Right ventricle myocardium inferior (tissue), 1 donor: ENCODE measurements around the gene LGI4. TPM values are rescaled to one million over a fixed set of nuclear protein-coding genes. Genes with fewer than 3 reads are reported as not detected.
"Not testable (repeated sequence)": the region's sequence is repeated elsewhere in the genome, so short reads cannot be mapped to it uniquely, and the experiment has no call there.

Source experiments
- ATAC-seq: fragments of 200-7000 bp; cut with Tn5 transposase; one replicate; pipeline ENCODE4 v1.9.1; 2020; ENCODE audit warnings: mild to moderate bottlenecking, moderate library complexity
- DNase-seq: peaks from one replicate; pipeline ENCODE4 v3.0.0; 2021; ENCODE audit errors: missing footprints
- intact Hi-C: fragments of 100-400 bp; cut with DNase I; formaldehyde crosslinking; loops from one replicate; pipeline ENCODE4 v1.11.0; 2022
- total RNA-seq: library from RNA; stranded (reverse); fragmentation: NEBNext Ultra II Directional; extraction: Animal tissue kit (Norgen Biotek cat#: 25700); gene quantifications from one replicate; pipeline ENCODE4 v1.2.1, GENCODE V29; 2021
- donor health status: DM: no; HTN: yes; CAD: no; lungs with severe emphysema.

Gene LGI4
- total RNA-seq, 1 donor from 2014 or later: 10.0 TPM

GRCh38 chr19:35162471-35163326 lies 27.8 kb upstream of the LGI4 start:
- intact Hi-C loops: no loop called here
- DNase-seq (no peak), ATAC-seq (no peak)

- ATAC-seq (no peak), DNase-seq (no peak)
- intact Hi-C loops: no loop called here
Observed at GRCh38 chr19:35161434-35161743, 26.5 kb upstream of the LGI4 start.

- intact Hi-C loops: no loop called here
- DNase-seq (no peak), ATAC-seq (no peak)
Observed at GRCh38 chr19:35160629-35161433, 26.0 kb upstream of the LGI4 start.

- DNase-seq (no peak), ATAC-seq (no peak)
- intact Hi-C loops: no loop called here
Observed at GRCh38 chr19:35159606-35160005, 24.7 kb upstream of the LGI4 start.

GRCh38 chr19:35157431-35157830 lies 22.6 kb upstream of the LGI4 start:
- no peak for ATAC-seq
- intact Hi-C loops: no loop called here
- DNase-seq: no peak

- no peak for ATAC-seq
- intact Hi-C loops: no loop called here
- DNase-seq: no peak
Observed at GRCh38 chr19:35156673-35157014, 21.8 kb upstream of the LGI4 start.

GRCh38 chr19:35155981-35156672 lies 21.3 kb upstream of the LGI4 start:
- ATAC-seq (no peak), DNase-seq (no peak)
- intact Hi-C loops: no loop called here

GRCh38 chr19:35155441-35155840 lies 20.6 kb upstream of the LGI4 start:
- no peak for DNase-seq
- intact Hi-C loops: no loop called here
- ATAC-seq: no peak

GRCh38 chr19:35154525-35155406 lies 19.9 kb upstream of the LGI4 start, which contains the start of gene FXYD5:
Gene FXYD5 (plus strand): TSS chr19:35154735. CDS start chr19:35155551, 816 bp downstream.
- DNase-seq (peak; percentile 80), ATAC-seq (peak; percentile 80)
- intact Hi-C loops: no loop called here

- intact Hi-C loops: no loop called here
- ATAC-seq: peak; percentile 18
- peak; percentile 74 for DNase-seq
Observed at GRCh38 chr19:35153701-35154524, 19.1 kb upstream of the LGI4 start.

- intact Hi-C loops, DNase-seq, ATAC-seq: not testable (repeated sequence)
Observed at GRCh38 chr19:35153129-35153522, 18.3 kb upstream of the LGI4 start.

- intact Hi-C loops: no loop called here
- DNase-seq: no peak
- ATAC-seq: no peak
Observed at GRCh38 chr19:35151273-35152065, 16.6 kb upstream of the LGI4 start.

- DNase-seq (no peak), ATAC-seq (no peak)
- intact Hi-C loops: no loop called here
Observed at GRCh38 chr19:35150445-35150844, 15.6 kb upstream of the LGI4 start.

GRCh38 chr19:35149463-35149862 lies 14.6 kb upstream of the LGI4 start:
- DNase-seq (no peak), ATAC-seq (no peak)
- intact Hi-C loops: no loop called here

GRCh38 chr19:35146746-35147459 lies 12.0 kb upstream of the LGI4 start:
- DNase-seq (no peak), ATAC-seq (no peak)
- intact Hi-C loops: no loop called here
